Measurements from ENCODE around the gene ARSG. TPM values are rescaled to one million over a fixed set of nuclear protein-coding genes. Genes with fewer than 3 reads are reported as not detected.

Gene ARSG
- total and polyA plus RNA-seq, 9 of the 15 experiments (the other 6 are each of a cell fraction or from before 2014, with no cell fraction given) = 1.0 to 5.6 (median 1.8) TPM

GRCh38 chr17:68437979-68438822 lies 146.9 kb downstream of the ARSG start (continued):
- TF ChIP-seq, protein P1, sequence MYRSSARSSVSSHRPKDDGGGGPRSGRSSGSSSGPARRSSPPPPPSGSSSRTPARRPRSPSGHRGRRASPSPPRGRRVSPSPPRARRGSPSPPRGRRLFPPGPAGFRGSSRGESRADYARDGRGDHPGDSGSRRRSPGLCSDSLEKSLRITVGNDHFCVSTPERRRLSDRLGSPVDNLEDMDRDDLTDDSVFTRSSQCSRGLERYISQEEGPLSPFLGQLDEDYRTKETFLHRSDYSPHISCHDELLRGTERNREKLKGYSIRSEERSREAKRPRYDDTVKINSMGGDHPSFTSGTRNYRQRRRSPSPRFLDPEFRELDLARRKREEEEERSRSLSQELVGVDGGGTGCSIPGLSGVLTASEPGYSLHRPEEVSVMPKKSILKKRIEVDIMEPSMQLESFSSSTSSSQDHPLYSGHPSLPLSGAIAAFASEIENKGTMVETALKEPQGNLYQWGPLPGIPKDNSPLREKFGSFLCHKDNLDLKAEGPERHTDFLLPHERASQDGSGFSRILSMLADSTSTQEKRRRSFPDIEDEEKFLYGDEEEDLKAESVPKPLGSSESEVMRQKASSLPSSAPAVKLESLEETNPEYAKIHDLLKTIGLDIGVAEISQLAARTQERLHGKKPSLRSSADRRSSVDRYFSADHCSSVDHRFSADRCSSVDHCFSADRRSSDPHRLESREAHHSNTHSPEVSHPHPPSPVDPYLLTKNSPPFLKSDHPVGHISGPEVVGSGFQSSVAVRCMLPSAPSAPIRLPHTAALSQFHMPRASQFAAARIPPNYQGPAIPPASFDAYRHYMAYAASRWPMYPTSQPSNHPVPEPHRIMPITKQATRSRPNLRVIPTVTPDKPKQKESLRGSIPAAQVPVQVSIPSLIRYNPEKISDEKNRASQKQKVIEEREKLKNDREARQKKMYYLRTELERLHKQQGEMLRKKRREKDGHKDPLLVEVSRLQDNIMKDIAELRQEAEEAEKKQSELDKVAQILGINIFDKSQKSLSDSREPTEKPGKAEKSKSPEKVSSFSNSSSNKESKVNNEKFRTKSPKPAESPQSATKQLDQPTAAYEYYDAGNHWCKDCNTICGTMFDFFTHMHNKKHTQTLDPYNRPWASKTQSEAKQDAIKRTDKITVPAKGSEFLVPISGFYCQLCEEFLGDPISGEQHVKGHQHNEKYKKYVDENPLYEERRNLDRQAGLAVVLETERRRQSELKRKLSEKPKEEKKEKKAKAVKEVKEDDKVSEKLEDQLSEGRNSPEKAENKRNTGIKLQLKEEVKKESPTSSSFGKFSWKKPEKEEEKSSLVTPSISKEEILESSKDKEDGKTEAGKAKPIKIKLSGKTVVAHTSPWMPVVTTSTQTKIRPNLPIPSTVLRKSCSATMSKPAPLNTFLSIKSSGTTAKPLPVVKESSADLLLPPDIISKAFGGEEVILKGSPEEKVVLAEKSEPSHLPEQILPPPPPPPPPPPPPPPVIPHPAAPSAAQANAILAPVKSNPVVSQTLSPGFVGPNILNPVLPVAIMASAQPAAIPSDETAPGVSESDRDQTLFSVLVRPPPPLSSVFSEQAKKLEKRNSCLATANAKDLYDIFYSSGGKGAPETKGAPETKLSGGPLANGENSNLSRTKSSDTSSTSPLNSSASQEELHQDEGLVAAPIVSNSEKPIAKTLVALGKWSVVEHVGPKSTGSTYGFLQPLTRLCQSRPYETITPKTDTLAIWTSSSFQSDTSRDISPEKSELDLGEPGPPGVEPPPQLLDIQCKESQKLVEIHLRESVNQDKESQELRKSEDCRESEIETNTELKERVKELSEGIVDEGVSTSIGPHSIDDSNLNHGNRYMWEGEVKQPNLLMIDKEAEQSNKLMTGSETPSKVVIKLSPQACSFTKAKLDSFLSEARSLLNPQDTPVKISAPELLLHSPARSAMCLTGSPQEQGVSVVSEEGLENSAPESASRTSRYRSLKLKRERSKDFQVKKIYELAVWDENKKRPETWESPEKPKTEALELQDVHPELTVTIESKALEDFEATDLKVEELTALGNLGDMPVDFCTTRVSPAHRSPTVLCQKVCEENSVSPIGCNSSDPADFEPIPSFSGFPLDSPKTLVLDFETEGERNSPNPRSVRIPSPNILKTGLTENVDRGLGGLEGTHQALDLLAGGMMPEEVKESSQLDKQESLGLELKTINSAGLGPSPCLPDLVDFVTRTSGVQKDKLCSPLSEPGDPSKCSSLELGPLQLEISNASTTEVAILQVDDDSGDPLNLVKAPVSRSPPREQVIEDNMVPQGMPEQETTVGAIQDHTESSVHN (IDR thresholded peaks at IDR 0.05; ENCODE audit: borderline replicate concordance in 1 of 2, low read depth in 1 of 2) = no peak
- TF ChIP-seq SREBF1 (IDR thresholded peaks at IDR 0.05; ENCODE audit: borderline replicate concordance, low read depth, low read length) (no peak), PURB (CRISPR knock-in tag; IDR thresholded peaks at IDR 0.05; ENCODE audit: low read depth) (no peak), BRF1 (IDR thresholded peaks at IDR 0.05; ENCODE audit: borderline replicate concordance, extremely low read depth, insufficient read length) (no peak), NONO (IDR thresholded peaks at IDR 0.05; ENCODE audit: low read depth in 2 of 2, low read length in 1 of 2) (no peak), ZNF717 (CRISPR knock-in tag; IDR thresholded peaks at IDR 0.05) (no peak), ZSCAN32 (CRISPR knock-in tag; IDR thresholded peaks at IDR 0.05) (no peak), NR3C1 (CRISPR knock-in tag; IDR thresholded peaks at IDR 0.05) (no peak), ZNF431 (CRISPR knock-in tag; IDR thresholded peaks at IDR 0.05) (no peak)
- TF ChIP-seq, protein P2, sequence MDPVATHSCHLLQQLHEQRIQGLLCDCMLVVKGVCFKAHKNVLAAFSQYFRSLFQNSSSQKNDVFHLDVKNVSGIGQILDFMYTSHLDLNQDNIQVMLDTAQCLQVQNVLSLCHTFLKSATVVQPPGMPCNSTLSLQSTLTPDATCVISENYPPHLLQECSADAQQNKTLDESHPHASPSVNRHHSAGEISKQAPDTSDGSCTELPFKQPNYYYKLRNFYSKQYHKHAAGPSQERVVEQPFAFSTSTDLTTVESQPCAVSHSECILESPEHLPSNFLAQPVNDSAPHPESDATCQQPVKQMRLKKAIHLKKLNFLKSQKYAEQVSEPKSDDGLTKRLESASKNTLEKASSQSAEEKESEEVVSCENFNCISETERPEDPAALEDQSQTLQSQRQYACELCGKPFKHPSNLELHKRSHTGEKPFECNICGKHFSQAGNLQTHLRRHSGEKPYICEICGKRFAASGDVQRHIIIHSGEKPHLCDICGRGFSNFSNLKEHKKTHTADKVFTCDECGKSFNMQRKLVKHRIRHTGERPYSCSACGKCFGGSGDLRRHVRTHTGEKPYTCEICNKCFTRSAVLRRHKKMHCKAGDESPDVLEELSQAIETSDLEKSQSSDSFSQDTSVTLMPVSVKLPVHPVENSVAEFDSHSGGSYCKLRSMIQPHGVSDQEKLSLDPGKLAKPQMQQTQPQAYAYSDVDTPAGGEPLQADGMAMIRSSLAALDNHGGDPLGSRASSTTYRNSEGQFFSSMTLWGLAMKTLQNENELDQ (CRISPR knock-in tag; IDR thresholded peaks at IDR 0.05; ENCODE audit: borderline replicate concordance) = no peak
- TF ChIP-seq, protein P3, sequence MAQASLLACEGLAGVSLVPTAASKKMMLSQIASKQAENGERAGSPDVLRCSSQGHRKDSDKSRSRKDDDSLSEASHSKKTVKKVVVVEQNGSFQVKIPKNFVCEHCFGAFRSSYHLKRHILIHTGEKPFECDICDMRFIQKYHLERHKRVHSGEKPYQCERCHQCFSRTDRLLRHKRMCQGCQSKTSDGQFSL (CRISPR knock-in tag; IDR thresholded peaks at IDR 0.05) = no peak
- TF ChIP-seq, protein P3 (tag; IDR thresholded peaks at IDR 0.05) = peak in 1 of 2 experiments; percentile 61; a peak in 1 of 4 replicates
- TF ChIP-seq, protein P4, sequence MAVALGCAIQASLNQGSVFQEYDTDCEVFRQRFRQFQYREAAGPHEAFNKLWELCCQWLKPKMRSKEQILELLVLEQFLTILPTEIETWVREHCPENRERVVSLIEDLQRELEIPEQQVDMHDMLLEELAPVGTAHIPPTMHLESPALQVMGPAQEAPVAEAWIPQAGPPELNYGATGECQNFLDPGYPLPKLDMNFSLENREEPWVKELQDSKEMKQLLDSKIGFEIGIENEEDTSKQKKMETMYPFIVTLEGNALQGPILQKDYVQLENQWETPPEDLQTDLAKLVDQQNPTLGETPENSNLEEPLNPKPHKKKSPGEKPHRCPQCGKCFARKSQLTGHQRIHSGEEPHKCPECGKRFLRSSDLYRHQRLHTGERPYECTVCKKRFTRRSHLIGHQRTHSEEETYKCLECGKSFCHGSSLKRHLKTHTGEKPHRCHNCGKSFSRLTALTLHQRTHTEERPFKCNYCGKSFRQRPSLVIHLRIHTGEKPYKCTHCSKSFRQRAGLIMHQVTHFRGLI (CRISPR knock-in tag; IDR thresholded peaks at IDR 0.05) = no peak
